Left ventricle myocardium inferior (tissue), 1 donor: Measurements from ENCODE around the gene GATAD2B. TPM values are rescaled to one million over a fixed set of nuclear protein-coding genes. Genes with fewer than 3 reads are reported as not detected.

Experiments
- DNase-seq: peaks from one replicate; pipeline ENCODE4 v3.0.0-alpha.2; 2020
- H3K27ac ChIP-seq: fragments of 200-600 bp; replicated peaks from 2 replicates; pipeline ENCODE4 v1.8.0; 2021
- H3K27me3 ChIP-seq: fragments of 200-600 bp; 2 replicates; pipeline ENCODE4 v1.8.0; 2021; ENCODE audit warnings: low read depth
- H3K36me3 ChIP-seq: fragments of 200-600 bp; 2 replicates; pipeline ENCODE4 v1.8.0; 2021
- H3K4me1 ChIP-seq: fragments of 200-600 bp; 2 replicates; pipeline ENCODE4 v1.8.0; 2021
- H3K4me3 ChIP-seq: fragments of 200-600 bp; 2 replicates; pipeline ENCODE4 v1.8.0; 2021; ENCODE audit warnings: mild to moderate bottlenecking, moderate library complexity
- H3K9me3 ChIP-seq: fragments of 200-600 bp; replicated peaks from 2 replicates; pipeline ENCODE4 v1.8.0; 2021
- CTCF ChIP-seq: fragments of 200-600 bp; IDR thresholded peaks from 2 replicates; pipeline ENCODE4 v1.8.0; 2021; ENCODE audit warnings: antibody characterized with exemption, mild to moderate bottlenecking, borderline replicate concordance
- intact Hi-C: fragments of 100-400 bp; cut with micrococcal nuclease; formaldehyde crosslinking; loops from one replicate; pipeline ENCODE4 v1.11.0; 2022
- total RNA-seq: library from RNA; stranded (reverse); fragmentation: NEBNext Ultra II Directional; extraction: Animal tissue kit (Norgen Biotek cat#: 25700); gene quantifications from one replicate; pipeline ENCODE4 v1.2.1, GENCODE V29; 2021
- donor health status: DM: no; HTN: yes; CAD: no; lungs with severe emphysema.

GATAD2B gene
- total RNA-seq, 1 donor from 2014 or later: 35.4 TPM

- TF ChIP-seq CTCF: no peak
- peaks cover 85% of the 10 kb centered on the region for H3K4me1 ChIP-seq
- peak overlapping the region; percentile 98 for H3K4me3 ChIP-seq
- H3K27ac ChIP-seq: peak overlapping the region; percentile 98
- intact Hi-C loops: no loop called here
- DNase-seq: no peak
- no peaks in the 10 kb centered on the region for H3K9me3 ChIP-seq
- H3K36me3 ChIP-seq: peaks cover 35% of the 10 kb centered on the region
- no peaks in the 10 kb centered on the region for H3K27me3 ChIP-seq
Measured at GRCh38 chr1:153957744-153958110, 35.0 kb upstream of the GATAD2B start.

GRCh38 chr1:153956997-153957715, 34.4 kb upstream of the GATAD2B start:
- Histone ChIP-seq H3K27me3 (no peaks in the 10 kb centered on the region), H3K9me3 (no peaks in the 10 kb centered on the region), H3K4me3 (peak overlapping the region; percentile 98), H3K36me3 (peaks cover 40% of the 10 kb centered on the region), H3K27ac (peak overlapping the region; percentile 98), H3K4me1 (peaks cover 80% of the 10 kb centered on the region)
- DNase-seq: no peak
- no peak for TF ChIP-seq CTCF
- intact Hi-C loops: no loop called here

- H3K27ac ChIP-seq: no peak overlapping the region
- peaks cover 48% of the 10 kb centered on the region for H3K36me3 ChIP-seq
- no peak for DNase-seq
- no peaks in the 10 kb centered on the region for H3K9me3 ChIP-seq
- TF ChIP-seq CTCF: no peak
- peaks cover 56% of the 10 kb centered on the region for H3K4me1 ChIP-seq
- intact Hi-C loops: no loop called here
- no peaks in the 10 kb centered on the region for H3K27me3 ChIP-seq
- no peak overlapping the region for H3K4me3 ChIP-seq
Measured at GRCh38 chr1:153954826-153955225, 32.1 kb upstream of the GATAD2B start.

GRCh38 chr1:153953859-153954365, 31.1 kb upstream of the GATAD2B start:
- intact Hi-C loops: no loop called here
- H3K4me1 ChIP-seq: peaks cover 47% of the 10 kb centered on the region
- no peak for DNase-seq
- H3K4me3 ChIP-seq: no peak overlapping the region
- H3K27me3 ChIP-seq: no peaks in the 10 kb centered on the region
- peaks cover 57% of the 10 kb centered on the region for H3K36me3 ChIP-seq
- H3K9me3 ChIP-seq: no peaks in the 10 kb centered on the region
- no peak overlapping the region for H3K27ac ChIP-seq
- TF ChIP-seq CTCF: no peak

GRCh38 chr1:153951801-153952200, 29.0 kb upstream of the GATAD2B start:
- Histone ChIP-seq H3K36me3 (peaks cover 72% of the 10 kb centered on the region), H3K9me3 (no peaks in the 10 kb centered on the region), H3K4me1 (peaks cover 34% of the 10 kb centered on the region)

More at GRCh38 chr1:153951801-153952200, 29.0 kb upstream of the GATAD2B start:
- no peak for DNase-seq
- intact Hi-C loops: no loop called here
- Histone ChIP-seq H3K27me3 (no peaks in the 10 kb centered on the region), H3K27ac (no peak overlapping the region), H3K4me3 (no peak overlapping the region)
- no peak for TF ChIP-seq CTCF
